K562 (cell line): Measurements from ENCODE around the gene CBL. TPM values are rescaled to one million over a fixed set of nuclear protein-coding genes. Genes with fewer than 3 reads are reported as not detected.

Experiments
- ATAC-seq: fragments of 200-7000 bp; cut with Tn5 transposase; 3 replicates; pipeline ENCODE4 v1.9.1; 2020; ENCODE audit warnings: moderate library complexity
- BruUV-seq: library from RNA; stranded (reverse); fragments of 400-500 nt; replicated peaks from 2 replicates; lab custom pipeline; 2021; lab: Mats Ljungman, UMichigan
- CTCF ChIA-PET: fragments of 300-600 bp; formaldehyde crosslinking; extraction: SDS; loops from one replicate; lab custom pipeline; 2021; ENCODE audit warnings: low intra/inter-chr PET ratio; lab: Yijun Ruan, JAX
- POLR2A ChIA-PET: fragments of 300-600, 350-650 bp; sonication (Branson Sonifier 250); formaldehyde crosslinking; extraction: SDS; loops from one replicate; lab custom pipeline; 2021; ENCODE audit warnings: antibody characterized with exemption, inconsistent platforms; lab: Yijun Ruan, JAX
- DNase-seq, 4 experiments: peaks; one replicate each; pipeline versions ENCODE4 v3.0.0 to v3.0.0-alpha.2; 2011 to 2018; ENCODE audit warnings: low spot score in 3 of 4, mixed read lengths in 3 of 4; ENCODE audit errors: extremely low read depth in 1 of 4
- FAIRE-seq: peaks from 2 replicates; lab custom pipeline; 2011; peaks lifted over from hg19 to GRCh38; lab: Jason Lieb, UNC
- H2AFZ ChIP-seq: 2 replicates; pipeline ENCODE4 v1.6.0; 2011; ENCODE audit warnings: low read depth, low read length, control low read depth, inconsistent platforms
- H3K27ac ChIP-seq: fragments of 200-600 bp; 3 replicates; pipeline ENCODE4 v1.8.0; 2011; ENCODE audit warnings: low read depth, mild to moderate bottlenecking, control low read depth, inconsistent platforms, low read length, moderate library complexity, mixed read lengths; ENCODE audit errors: extremely low read depth
- H3K27me3 ChIP-seq, 2 experiments: fragments of 300-600 bp in 1 of 2; 2 replicates in 1 of 2; 3 replicates in 1 of 2; pipeline versions ENCODE4 v1.6.0 to v1.8.0; 2011; ENCODE audit warnings: inconsistent platforms in 2 of 2, low read length in 2 of 2, mild to moderate bottlenecking in 1 of 2, mixed read lengths in 1 of 2, moderate library complexity in 1 of 2; ENCODE audit not compliant: control insufficient read depth in 2 of 2, insufficient read depth in 2 of 2
- H3K36me3 ChIP-seq: fragments of 300-600 bp; 3 replicates; pipeline ENCODE4 v1.8.0; 2011; ENCODE audit warnings: mild to moderate bottlenecking, low read length, inconsistent platforms; ENCODE audit not compliant: control insufficient read depth, insufficient read depth
- H3K4me1 ChIP-seq, 2 experiments: fragments of 200-600 bp in 1 of 2; replicated peaks in 1 of 2; 2 replicates in 1 of 2; 3 replicates in 1 of 2; pipeline versions ENCODE4 v1.5.1 to v1.8.0; 2011; ENCODE audit warnings: inconsistent platforms in 2 of 2, low read length in 2 of 2, mild to moderate bottlenecking in 1 of 2, mixed read lengths in 1 of 2, moderate library complexity in 1 of 2; ENCODE audit not compliant: control insufficient read depth in 2 of 2, insufficient read depth in 2 of 2
- H3K4me2 ChIP-seq: 2 replicates; pipeline ENCODE4 v1.6.1; 2011; ENCODE audit warnings: low read length, control low read depth, inconsistent platforms, mixed read lengths; ENCODE audit not compliant: insufficient read depth
- H3K4me3 ChIP-seq: fragments of 200-600 bp; sonication (generic), shearing (Covaris generic); 2 replicates; pipeline ENCODE4 v1.5.1; 2016; ENCODE audit warnings: control low read depth, inconsistent platforms
- H3K79me2 ChIP-seq: fragments of 200-600 bp; 3 replicates; pipeline ENCODE4 v1.8.0; 2011; ENCODE audit warnings: low read length, inconsistent platforms; ENCODE audit not compliant: control insufficient read depth, insufficient read depth
- H3K9ac ChIP-seq, 2 experiments: 2 replicates each; pipeline versions ENCODE4 v1.6.0 to v1.6.1; 2011; ENCODE audit warnings: low read depth in 2 of 2, low read length in 2 of 2, control low read depth in 1 of 2, inconsistent platforms in 1 of 2, mild to moderate bottlenecking in 1 of 2, mixed read lengths in 1 of 2; ENCODE audit not compliant: insufficient read depth in 1 of 2
- H3K9me1 ChIP-seq: one replicate; pipeline ENCODE4 v1.6.0; 2011; ENCODE audit warnings: inconsistent platforms, mild to moderate bottlenecking, low read length, moderate library complexity; ENCODE audit not compliant: control insufficient read depth, insufficient read depth
- H3K9me3 ChIP-seq: replicated peaks from 2 replicates; pipeline ENCODE4 v1.5.1; 2011; ENCODE audit warnings: low read depth, low read length, inconsistent platforms; ENCODE audit not compliant: control insufficient read depth, insufficient read depth
- H4K20me1 ChIP-seq: replicated peaks from 2 replicates; pipeline ENCODE4 v1.6.1; 2011; ENCODE audit warnings: low read length, inconsistent platforms, mixed read lengths; ENCODE audit not compliant: control insufficient read depth, insufficient read depth
- CC2D1A ChIP-seq: fragments of 450-650 bp; IDR thresholded peaks from 2 replicates; pipeline ENCODE4 v1.6.1; 2017; ENCODE audit warnings: mild to moderate bottlenecking
- CEBPZ ChIP-seq: fragments of 150-350 bp; IDR thresholded peaks from 2 replicates; pipeline ENCODE4 v1.6.1; 2014; ENCODE audit warnings: low read depth, mild to moderate bottlenecking, low read length, borderline replicate concordance
- EGR1 ChIP-seq: fragments of 450-650 bp; conservative IDR thresholded peaks from 2 replicates; pipeline ENCODE4 v1.6.1; 2017; ENCODE audit warnings: mild to moderate bottlenecking
- KLF13 ChIP-seq: fragments of 450-650 bp; IDR thresholded peaks from 2 replicates; pipeline ENCODE4 v1.6.1; 2016; ENCODE audit warnings: missing genetic modification characterization, low read depth, mild to moderate bottlenecking, missing compliant biosample characterization, moderate library complexity, borderline replicate concordance
- PBX2 ChIP-seq, 2 experiments: IDR thresholded peaks in 1 of 2; conservative IDR thresholded peaks in 1 of 2; 2 replicates each; pipeline ENCODE4 v1.6.1; 2016; ENCODE audit warnings: low read depth in 2 of 2, mild to moderate bottlenecking in 1 of 2, missing compliant biosample characterization in 1 of 2, missing genetic modification characterization in 1 of 2, moderate library complexity in 1 of 2
- RBBP5 ChIP-seq: fragments of 200-600 bp; sonication (generic); IDR thresholded peaks from 2 replicates; pipeline ENCODE4 v1.6.1; 2012; ENCODE audit warnings: borderline replicate concordance, mild to moderate bottlenecking, low read length, control low read depth, inconsistent platforms; ENCODE audit not compliant: insufficient read depth, poor library complexity, severe bottlenecking
- TARDBP ChIP-seq: fragments of 450-650 bp; IDR thresholded peaks from 2 replicates; pipeline ENCODE4 v1.6.1; 2016
- TEAD4 ChIP-seq, 2 experiments: sonication (generic) in 1 of 2; formaldehyde crosslinking in 1 of 2; IDR thresholded peaks; 2 replicates each; pipeline versions ENCODE4 v1.6.1 to v1.8.0; 2012 to 2022; ENCODE audit warnings: borderline replicate concordance in 1 of 2, inconsistent platforms in 1 of 2, low read length in 1 of 2, mild to moderate bottlenecking in 1 of 2, missing genetic modification reagents in 1 of 2
- XRCC5 ChIP-seq: fragments of 200-400 bp; formaldehyde crosslinking; IDR thresholded peaks from 2 replicates; pipeline ENCODE4 v1.6.1; 2017; ENCODE audit warnings: low read depth, mild to moderate bottlenecking, low read length
- WGBS: fragments of 100-300 bp; shearing (Covaris generic); methylation state at CpG from one replicate; pipeline ENCODE4 v1.1.6; 2016; ENCODE audit warnings: low coverage, mixed read lengths; ENCODE audit not compliant: insufficient coverage; ENCODE audit errors: missing lambda C conversion rate; 5-methylcytosine and 5-hydroxymethylcytosine counted together
- in situ Hi-C: fragments of 300-500 bp; cut with MboI; formaldehyde crosslinking; loops from 4 replicates; pipeline ENCODE4 v1.15.0; 2018; ENCODE audit warnings: inconsistent platforms, mixed read lengths
- intact Hi-C: fragments of 100-400 bp; cut with micrococcal nuclease; formaldehyde crosslinking; loops from 2 replicates; pipeline ENCODE4 v1.14.2; 2022
- polyA plus RNA-seq, 8 experiments: library from polyadenylated mRNA; depleted of rRNA in 4 of 8; stranded (reverse) in 5 of 8; unstranded in 3 of 8; fragments of >200 nt; fragmentation: Nextera tagmentation in 2 of 8; fragmentation: Illumina TruSeq in 1 of 8; extraction: Ambion mirVana in 2 of 8; extraction: Trizol in 1 of 8; gene quantifications; 2 replicates each; pipeline versions ENCODE4 v1.2.1 to v1.2.3, GENCODE V29; 2011 to 2014; ENCODE audit warnings: inconsistent platforms in 1 of 8, missing spikeins in 1 of 8
- total RNA-seq, 7 experiments: library from RNA; depleted of rRNA in 6 of 7; stranded (reverse); fragments of >200 nt in 6 of 7; fragmentation: Illumina TruSeq in 2 of 7; extraction: Trizol in 2 of 7; gene quantifications; 2 replicates each; pipeline versions ENCODE4 v1.2.1 to v1.2.3, GENCODE V29; 2011 to 2021; ENCODE audit warnings: low replicate concordance in 1 of 7

Gene CBL
- total and polyA plus RNA-seq, 9 of the 15 experiments (the other 6 are each of a cell fraction or from before 2014, with no cell fraction given): 3.2 to 24.9 (median 9.9) TPM

- ATAC-seq (no peak), DNase-seq (no peak), FAIRE-seq (no peak)
- no peaks in the 10 kb centered on the region for H3K79me2 ChIP-seq
- H2AFZ ChIP-seq: no peak overlapping the region
- H3K27ac ChIP-seq: no peak overlapping the region
- H3K4me3 ChIP-seq: no peak overlapping the region
- H3K36me3 ChIP-seq: peaks cover 44% of the 10 kb centered on the region
- intact Hi-C loops (loop anchor here (10.0 kb wide), 1 partner anchor 860 kb away; the partner anchor contains the start of gene OAF), in situ Hi-C loops (loop anchor here (5.0 kb wide), 1 partner anchor 117 kb away; no protein-coding TSS in a partner anchor)
- 54% methylated on average over 9 of the region's 9 CpGs for WGBS
- BruUV-seq: no TSS peak
- H3K27me3 ChIP-seq: no peaks in the 10 kb centered on the region
- H3K9ac ChIP-seq: no peak overlapping the region
- POLR2A ChIA-PET: interaction anchor here (1.2 kb wide), 1 partner anchor 18 kb away, joined by 9 read pairs; no protein-coding TSS in a partner anchor
- no peaks in the 10 kb centered on the region for H3K9me3 ChIP-seq
- peaks cover 4 to 11% of the 10 kb centered on the region in 2 experiments; a peak in 4 of 5 replicates for H3K4me1 ChIP-seq
- H3K9me1 ChIP-seq: no peaks in the 10 kb centered on the region
- no peak overlapping the region for H3K4me2 ChIP-seq
- H4K20me1 ChIP-seq: no peaks in the 10 kb centered on the region
- CTCF ChIA-PET: interaction anchor here (0.5 to 4.1 kb wide), 7 partner anchors 13 to 179 kb away, joined by 3 to 51 read pairs (median 5); partner anchors contain the start of gene USP2
- no peak for TF ChIP-seq TARDBP
- TF ChIP-seq XRCC5: no peak
- no peak for TF ChIP-seq CC2D1A
- TF ChIP-seq EGR1: no peak
- TF ChIP-seq KLF13 (tag): no peak
- TF ChIP-seq TEAD4 (IDR thresholded peaks at IDR 0.05; ENCODE audit: low read length): no peak
- TF ChIP-seq TEAD4 (CRISPR knock-in tag; IDR thresholded peaks at IDR 0.05; ENCODE audit: borderline replicate concordance): no peak
- no peak for TF ChIP-seq CEBPZ
- no peak for TF ChIP-seq RBBP5
- no peak for TF ChIP-seq PBX2 (CRISPR knock-in tag; IDR thresholded peaks at IDR 0.05; ENCODE audit: low read depth)
- no peak for TF ChIP-seq PBX2 (tag; conservative IDR thresholded peaks at IDR 0.05; ENCODE audit: low read depth)
Observed at GRCh38 chr11:119355091-119355843, 149.1 kb downstream of the CBL start.
